ENCODE measurements around the gene AMACR. TPM values are rescaled to one million over a fixed set of nuclear protein-coding genes. Genes with fewer than 3 reads are reported as not detected.

AMACR gene
- total and polyA plus RNA-seq, 2 of the 8 experiments (the other 6 are each of a cell fraction or from before 2014, with no cell fraction given), result 9.1 to 12.6 TPM

DNA sequence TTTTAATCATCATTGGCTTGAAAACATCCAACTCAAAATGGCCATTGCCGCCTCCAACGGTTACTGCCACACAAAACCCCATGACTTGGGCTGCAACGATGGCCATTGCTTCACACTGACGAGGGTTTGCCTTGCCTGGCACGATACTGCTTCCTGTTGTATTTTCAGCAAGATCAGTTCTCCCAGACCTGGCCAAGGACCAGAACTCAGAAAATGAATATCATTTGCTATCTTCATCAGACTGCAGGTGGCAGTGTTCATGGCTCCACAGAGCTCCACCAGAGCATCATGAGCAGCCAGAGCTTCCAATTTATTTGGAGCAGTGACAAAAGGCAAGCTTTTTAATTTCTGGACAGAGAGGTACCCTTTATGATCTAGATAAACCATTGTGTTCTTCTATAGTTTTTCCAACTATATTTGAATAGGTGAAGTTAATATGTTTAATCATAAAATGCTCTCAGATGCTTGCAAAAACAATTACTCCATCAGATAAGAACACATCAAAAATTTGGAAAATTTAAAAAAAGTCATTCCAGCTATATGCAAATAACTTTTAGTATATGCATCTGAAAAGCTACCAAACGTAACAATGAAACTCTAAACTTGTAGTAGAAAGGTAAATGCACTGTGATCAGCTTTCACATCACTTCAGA lies 10.4 kb downstream of the AMACR start (continued):
- TF ChIP-seq NANOG (IDR thresholded peaks at IDR 0.05; ENCODE audit: insufficient read depth, low read depth, low read length, poor library complexity, severe bottlenecking), result no peak
- TF ChIP-seq, protein P1, sequence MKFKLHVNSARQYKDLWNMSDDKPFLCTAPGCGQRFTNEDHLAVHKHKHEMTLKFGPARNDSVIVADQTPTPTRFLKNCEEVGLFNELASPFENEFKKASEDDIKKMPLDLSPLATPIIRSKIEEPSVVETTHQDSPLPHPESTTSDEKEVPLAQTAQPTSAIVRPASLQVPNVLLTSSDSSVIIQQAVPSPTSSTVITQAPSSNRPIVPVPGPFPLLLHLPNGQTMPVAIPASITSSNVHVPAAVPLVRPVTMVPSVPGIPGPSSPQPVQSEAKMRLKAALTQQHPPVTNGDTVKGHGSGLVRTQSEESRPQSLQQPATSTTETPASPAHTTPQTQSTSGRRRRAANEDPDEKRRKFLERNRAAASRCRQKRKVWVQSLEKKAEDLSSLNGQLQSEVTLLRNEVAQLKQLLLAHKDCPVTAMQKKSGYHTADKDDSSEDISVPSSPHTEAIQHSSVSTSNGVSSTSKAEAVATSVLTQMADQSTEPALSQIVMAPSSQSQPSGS (IDR thresholded peaks at IDR 0.05; ENCODE audit: low read length), result no peak

Data from H1 (cell line).